Measurements from ENCODE around the gene ALDH2.

DNA sequence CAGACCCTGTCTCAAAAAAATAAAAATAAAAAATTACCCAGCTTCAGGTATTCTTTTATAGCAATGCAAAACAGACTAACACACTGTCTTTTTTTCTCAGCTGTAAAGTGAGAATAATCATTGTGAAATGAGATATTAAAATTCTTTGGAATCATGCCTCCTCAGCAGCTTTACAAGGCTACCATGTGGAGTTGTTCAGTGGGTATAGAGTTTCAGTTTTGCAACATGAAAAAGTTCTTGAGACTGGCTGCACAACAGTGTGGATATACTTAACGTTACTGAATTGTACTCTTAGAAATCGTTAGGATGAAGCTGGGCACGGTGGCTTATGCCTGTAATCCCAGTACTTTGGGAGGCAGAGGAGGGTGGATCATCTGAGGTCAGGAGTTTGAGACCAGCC, 59.6 kb downstream of the ALDH2 start:
- TF ChIP-seq PAX5 (IDR thresholded peaks at IDR 0.05; ENCODE audit: borderline replicate concordance, low read depth, low read length) (no peak), CTCF (IDR thresholded peaks at IDR 0.05 in 2 of 3, conservative IDR thresholded peaks at IDR 0.05 in 1 of 3; ENCODE audit: control insufficient read depth in 2 of 3, extremely low read depth in 1 of 3, insufficient read depth in 1 of 3, low read depth in 3 of 3, low read length in 3 of 3) (no peak), USF2 (IDR thresholded peaks at IDR 0.05; ENCODE audit: borderline replicate concordance, low read depth, low read length) (no peak)

All from GM12878 (cell line).